SK-N-SH treated with all-trans-retinoic acid at 6 μM for 48 hours (cell line): ENCODE measurements around the gene STK32B.

Experiments used
- ATAC-seq: fragments of 200-7000 bp; cut with Tn5 transposase; 3 replicates; pipeline ENCODE4 v1.9.1; 2020; ENCODE audit warnings: mild to moderate bottlenecking, moderate library complexity
- ARNTL ChIP-seq: fragments of 450-650 bp; formaldehyde crosslinking; IDR thresholded peaks from 2 replicates; pipeline ENCODE4 v1.5.0; 2020; ENCODE audit warnings: low read depth, mild to moderate bottlenecking, moderate library complexity, borderline replicate concordance
- BACH2 ChIP-seq: fragments of 250-450 bp; sonication (Bioruptor Pico); IDR thresholded peaks from 2 replicates; pipeline ENCODE4 v1.9.0; 2021; ENCODE audit warnings: mild to moderate bottlenecking, borderline replicate concordance
- CREB5 ChIP-seq: fragments of 250-450 bp; sonication (Bioruptor Pico); IDR thresholded peaks from 2 replicates; pipeline ENCODE4 v1.5.1; 2020; ENCODE audit warnings: low read depth, mild to moderate bottlenecking, moderate library complexity
- CSDC2 ChIP-seq: fragments of 250-450 bp; sonication (Bioruptor Pico); IDR thresholded peaks from 2 replicates; pipeline ENCODE4 v1.5.0; 2020; ENCODE audit warnings: mild to moderate bottlenecking, moderate library complexity
- ESRRG ChIP-seq: fragments of 250-450 bp; sonication (Bioruptor Pico); IDR thresholded peaks from 2 replicates; pipeline ENCODE4 v1.6.1; 2021; ENCODE audit warnings: mild to moderate bottlenecking
- GLIS3 ChIP-seq: fragments of 250-450 bp; sonication (Bioruptor Pico); IDR thresholded peaks from 2 replicates; pipeline ENCODE4 v1.5.0; 2020; ENCODE audit warnings: mild to moderate bottlenecking, moderate library complexity
- ISL1 ChIP-seq: fragments of 250-450 bp; sonication (Bioruptor Pico); IDR thresholded peaks from 2 replicates; pipeline ENCODE4 v2.1.2; 2022; ENCODE audit warnings: mild to moderate bottlenecking, moderate library complexity
- OSR1 ChIP-seq: fragments of 250-450 bp; sonication (Bioruptor Pico); IDR thresholded peaks from 2 replicates; pipeline ENCODE4 v1.8.0; 2022; ENCODE audit warnings: moderate library complexity, mild to moderate bottlenecking, inconsistent platforms
- PATZ1 ChIP-seq: fragments of 250-450 bp; sonication (Bioruptor Pico); IDR thresholded peaks from 2 replicates; pipeline ENCODE4 v1.8.0; 2020; ENCODE audit warnings: mild to moderate bottlenecking, moderate library complexity, borderline replicate concordance
- PPARA ChIP-seq: fragments of 250-450 bp; sonication (Bioruptor Pico); IDR thresholded peaks from 2 replicates; pipeline ENCODE4 v1.5.0; 2020; ENCODE audit warnings: mild to moderate bottlenecking, borderline replicate concordance
- RARB ChIP-seq: fragments of 250-450 bp; sonication (Bioruptor Pico); IDR thresholded peaks from 2 replicates; pipeline ENCODE4 v1.8.0; 2021; ENCODE audit warnings: mild to moderate bottlenecking, moderate library complexity
- SNAI2 ChIP-seq: fragments of 250-450 bp; sonication (Bioruptor Pico); IDR thresholded peaks from 2 replicates; pipeline ENCODE4 v1.5.0; 2020; ENCODE audit warnings: mild to moderate bottlenecking, moderate library complexity
- TOX ChIP-seq: fragments of 250-450 bp; sonication (Bioruptor Pico); IDR thresholded peaks from 2 replicates; pipeline ENCODE4 v1.8.0; 2021; ENCODE audit warnings: mild to moderate bottlenecking, moderate library complexity, borderline replicate concordance
- ZC3H10 ChIP-seq: fragments of 250-450 bp; sonication (Bioruptor Pico); IDR thresholded peaks from 2 replicates; pipeline ENCODE4 v1.5.1; 2021; ENCODE audit warnings: mild to moderate bottlenecking, moderate library complexity
- ZFP3 ChIP-seq: fragments of 250-450 bp; sonication (Bioruptor Pico); IDR thresholded peaks from 2 replicates; pipeline ENCODE4 v1.5.0; 2020; ENCODE audit warnings: mild to moderate bottlenecking, moderate library complexity
- ZFP30 ChIP-seq: fragments of 450-650 bp; formaldehyde crosslinking; IDR thresholded peaks from 2 replicates; pipeline ENCODE4 v1.5.0; 2022; ENCODE audit warnings: mild to moderate bottlenecking, moderate library complexity
- ZNF565 ChIP-seq: fragments of 450-650 bp; formaldehyde crosslinking; conservative IDR thresholded peaks from 2 replicates; pipeline ENCODE4 v1.5.0; 2020; ENCODE audit warnings: low read depth, mild to moderate bottlenecking, moderate library complexity
- ZNF70 ChIP-seq: fragments of 450-650 bp; formaldehyde crosslinking; IDR thresholded peaks from 2 replicates; pipeline ENCODE4 v1.5.0; 2020; ENCODE audit warnings: mild to moderate bottlenecking, moderate library complexity
- ZNF8 ChIP-seq: fragments of 450-650 bp; formaldehyde crosslinking; IDR thresholded peaks from 2 replicates; pipeline ENCODE4 v1.5.0; 2020; ENCODE audit warnings: mild to moderate bottlenecking, moderate library complexity
- TF ChIP-seq, protein P1 (sequence below): fragments of 250-450 bp; sonication (Bioruptor Pico); IDR thresholded peaks from 2 replicates; pipeline ENCODE4 v1.8.0; 2021; ENCODE audit warnings: low read depth, mild to moderate bottlenecking, moderate library complexity, borderline replicate concordance
- TF ChIP-seq, protein P2 (sequence below): fragments of 250-450 bp; sonication (Bioruptor Pico); IDR thresholded peaks from 2 replicates; pipeline ENCODE4 v1.5.0; 2020; ENCODE audit warnings: mild to moderate bottlenecking, moderate library complexity
- TF ChIP-seq, protein P3 (sequence below): fragments of 250-450 bp; sonication (Bioruptor Pico); IDR thresholded peaks from 2 replicates; pipeline ENCODE4 v1.5.1; 2021; ENCODE audit warnings: mild to moderate bottlenecking, moderate library complexity

STK32B gene

DNA sequence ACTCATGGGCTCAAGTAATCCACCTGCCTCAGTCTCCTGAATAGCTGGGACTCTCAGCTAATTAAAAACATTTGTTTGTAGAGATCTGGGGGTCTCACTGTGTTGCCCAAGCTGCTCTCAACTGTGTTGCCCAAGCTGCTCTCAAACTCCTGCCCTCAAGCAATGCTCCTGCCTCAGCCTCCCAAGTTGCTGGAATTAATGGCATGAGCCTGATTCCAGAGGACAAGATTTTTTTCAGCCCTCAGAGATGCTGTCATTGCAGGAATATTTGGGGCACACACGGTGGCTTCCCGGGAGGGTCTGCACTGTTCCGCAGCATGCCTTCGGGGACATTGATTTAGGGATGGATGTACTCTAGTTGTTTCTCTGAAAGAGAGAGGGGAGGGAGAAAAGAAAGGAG is 49.7 kb downstream of the STK32B start:
- TF ChIP-seq ZFP30 (CRISPR knock-in tag): no peak
- TF ChIP-seq ZNF565 (CRISPR knock-in tag): no peak
- no peak for TF ChIP-seq RARB (CRISPR knock-in tag)
- TF ChIP-seq CREB5: no peak
- TF ChIP-seq PATZ1 (CRISPR knock-in tag): no peak
- TF ChIP-seq BACH2 (CRISPR knock-in tag): no peak
- TF ChIP-seq, protein P1, sequence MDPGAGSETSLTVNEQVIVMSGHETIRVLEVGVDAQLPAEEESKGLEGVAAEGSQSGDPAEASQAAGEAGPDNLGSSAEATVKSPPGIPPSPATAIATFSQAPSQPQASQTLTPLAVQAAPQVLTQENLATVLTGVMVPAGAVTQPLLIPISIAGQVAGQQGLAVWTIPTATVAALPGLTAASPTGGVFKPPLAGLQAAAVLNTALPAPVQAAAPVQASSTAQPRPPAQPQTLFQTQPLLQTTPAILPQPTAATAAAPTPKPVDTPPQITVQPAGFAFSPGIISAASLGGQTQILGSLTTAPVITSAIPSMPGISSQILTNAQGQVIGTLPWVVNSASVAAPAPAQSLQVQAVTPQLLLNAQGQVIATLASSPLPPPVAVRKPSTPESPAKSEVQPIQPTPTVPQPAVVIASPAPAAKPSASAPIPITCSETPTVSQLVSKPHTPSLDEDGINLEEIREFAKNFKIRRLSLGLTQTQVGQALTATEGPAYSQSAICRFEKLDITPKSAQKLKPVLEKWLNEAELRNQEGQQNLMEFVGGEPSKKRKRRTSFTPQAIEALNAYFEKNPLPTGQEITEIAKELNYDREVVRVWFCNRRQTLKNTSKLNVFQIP: no peak
- TF ChIP-seq ZC3H10 (CRISPR knock-in tag): no peak
- no peak for TF ChIP-seq ESRRG
- no peak for TF ChIP-seq ZNF8
- TF ChIP-seq, protein P2, sequence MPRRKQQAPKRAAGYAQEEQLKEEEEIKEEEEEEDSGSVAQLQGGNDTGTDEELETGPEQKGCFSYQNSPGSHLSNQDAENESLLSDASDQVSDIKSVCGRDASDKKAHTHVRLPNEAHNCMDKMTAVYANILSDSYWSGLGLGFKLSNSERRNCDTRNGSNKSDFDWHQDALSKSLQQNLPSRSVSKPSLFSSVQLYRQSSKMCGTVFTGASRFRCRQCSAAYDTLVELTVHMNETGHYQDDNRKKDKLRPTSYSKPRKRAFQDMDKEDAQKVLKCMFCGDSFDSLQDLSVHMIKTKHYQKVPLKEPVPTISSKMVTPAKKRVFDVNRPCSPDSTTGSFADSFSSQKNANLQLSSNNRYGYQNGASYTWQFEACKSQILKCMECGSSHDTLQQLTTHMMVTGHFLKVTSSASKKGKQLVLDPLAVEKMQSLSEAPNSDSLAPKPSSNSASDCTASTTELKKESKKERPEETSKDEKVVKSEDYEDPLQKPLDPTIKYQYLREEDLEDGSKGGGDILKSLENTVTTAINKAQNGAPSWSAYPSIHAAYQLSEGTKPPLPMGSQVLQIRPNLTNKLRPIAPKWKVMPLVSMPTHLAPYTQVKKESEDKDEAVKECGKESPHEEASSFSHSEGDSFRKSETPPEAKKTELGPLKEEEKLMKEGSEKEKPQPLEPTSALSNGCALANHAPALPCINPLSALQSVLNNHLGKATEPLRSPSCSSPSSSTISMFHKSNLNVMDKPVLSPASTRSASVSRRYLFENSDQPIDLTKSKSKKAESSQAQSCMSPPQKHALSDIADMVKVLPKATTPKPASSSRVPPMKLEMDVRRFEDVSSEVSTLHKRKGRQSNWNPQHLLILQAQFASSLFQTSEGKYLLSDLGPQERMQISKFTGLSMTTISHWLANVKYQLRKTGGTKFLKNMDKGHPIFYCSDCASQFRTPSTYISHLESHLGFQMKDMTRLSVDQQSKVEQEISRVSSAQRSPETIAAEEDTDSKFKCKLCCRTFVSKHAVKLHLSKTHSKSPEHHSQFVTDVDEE: no peak
- TF ChIP-seq OSR1 (CRISPR knock-in tag): no peak
- no peak for TF ChIP-seq CSDC2 (CRISPR knock-in tag)
- TF ChIP-seq PPARA: no peak
- no peak for TF ChIP-seq ZNF70 (CRISPR knock-in tag)
- TF ChIP-seq TOX: no peak
- TF ChIP-seq, protein P3, sequence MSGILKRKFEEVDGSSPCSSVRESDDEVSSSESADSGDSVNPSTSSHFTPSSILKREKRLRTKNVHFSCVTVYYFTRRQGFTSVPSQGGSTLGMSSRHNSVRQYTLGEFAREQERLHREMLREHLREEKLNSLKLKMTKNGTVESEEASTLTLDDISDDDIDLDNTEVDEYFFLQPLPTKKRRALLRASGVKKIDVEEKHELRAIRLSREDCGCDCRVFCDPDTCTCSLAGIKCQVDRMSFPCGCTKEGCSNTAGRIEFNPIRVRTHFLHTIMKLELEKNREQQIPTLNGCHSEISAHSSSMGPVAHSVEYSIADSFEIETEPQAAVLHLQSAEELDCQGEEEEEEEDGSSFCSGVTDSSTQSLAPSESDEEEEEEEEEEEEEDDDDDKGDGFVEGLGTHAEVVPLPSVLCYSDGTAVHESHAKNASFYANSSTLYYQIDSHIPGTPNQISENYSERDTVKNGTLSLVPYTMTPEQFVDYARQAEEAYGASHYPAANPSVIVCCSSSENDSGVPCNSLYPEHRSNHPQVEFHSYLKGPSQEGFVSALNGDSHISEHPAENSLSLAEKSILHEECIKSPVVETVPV (CRISPR knock-in tag): no peak
- no peak for TF ChIP-seq ISL1 (CRISPR knock-in tag)
- TF ChIP-seq ARNTL (CRISPR knock-in tag): no peak
- no peak for TF ChIP-seq SNAI2
- ATAC-seq: no peak

GRCh38 chr4:5101571-5101970 is 50.3 kb downstream of the STK32B start:
- TF ChIP-seq ZNF70 (CRISPR knock-in tag): no peak
- no peak for TF ChIP-seq GLIS3 (CRISPR knock-in tag)
- TF ChIP-seq, protein P2: no peak
- no peak for TF ChIP-seq ZFP3 (CRISPR knock-in tag)
- TF ChIP-seq PPARA: no peak
- TF ChIP-seq ISL1 (CRISPR knock-in tag): no peak
- no peak for TF ChIP-seq ZC3H10 (CRISPR knock-in tag)
- no peak for TF ChIP-seq ZNF565 (CRISPR knock-in tag)
- TF ChIP-seq CSDC2 (CRISPR knock-in tag): no peak
- TF ChIP-seq RARB (CRISPR knock-in tag): no peak
- no peak for TF ChIP-seq OSR1 (CRISPR knock-in tag)
- TF ChIP-seq ESRRG: no peak
- no peak for TF ChIP-seq TOX
- ATAC-seq: no peak
